ENCODE data around the gene HILPDA. TPM values are rescaled to one million over a fixed set of nuclear protein-coding genes. Genes with fewer than 3 reads are reported as not detected.

The HILPDA gene
- 24.9 TPM for total RNA-seq (ENCODE audit: unreplicated experiment)
- long read RNA-seq, transcript HILPDA-201 (2 exons, 1,349 nt): major isoform, 20 of 23 reads
- long read RNA-seq, partial matches to known transcripts: 0 of 23 reads
- long read RNA-seq, other reads (novel, unspliced or antisense): 0 of 23 reads

GRCh38 chr7:128455543-128456254 lies at the start of gene HILPDA:
HILPDA (plus strand) TSS chr7:128455878; CDS start chr7:128457269, 1,391 bp downstream.
- peaks cover 24% of the 10 kb centered on the region for H3K4me1 Mint-ChIP-seq (ENCODE audit: low read depth, unreplicated experiment)

GRCh38 chr7:128406314-128407232 lies 49.1 kb upstream of the HILPDA start:
- TF ChIP-seq CTCF (IDR thresholded peaks at IDR 0.05; ENCODE audit: partially characterized antibody, unreplicated experiment): no peak
- Mint-ChIP-seq H3K9me3 (ENCODE audit: unreplicated experiment) (peaks cover 11% of the 10 kb centered on the region), H3K4me3 (ENCODE audit: unreplicated experiment) (peak overlapping the region; percentile 74), H3K36me3 (ENCODE audit: unreplicated experiment) (no peaks in the 10 kb centered on the region), H3K27me3 (ENCODE audit: unreplicated experiment) (peaks cover 24% of the 10 kb centered on the region), H3K4me1 (ENCODE audit: low read depth, unreplicated experiment) (peaks cover 32% of the 10 kb centered on the region), H3K27ac (ENCODE audit: unreplicated experiment) (no peak overlapping the region)
- DNase-seq: no peak

More at GRCh38 chr7:128455543-128456254, at the start of gene HILPDA:
- peaks cover 6% of the 10 kb centered on the region for H3K9me3 Mint-ChIP-seq (ENCODE audit: unreplicated experiment)
- peak within 1 kb of the TSS; percentile 91 for H3K4me3 Mint-ChIP-seq (ENCODE audit: unreplicated experiment)
- DNase-seq: peak; percentile 90
- H3K36me3 Mint-ChIP-seq (ENCODE audit: unreplicated experiment): no peaks in the 10 kb centered on the region
- peak; percentile 6 for TF ChIP-seq CTCF (IDR thresholded peaks at IDR 0.05; ENCODE audit: partially characterized antibody, unreplicated experiment)
- peak within 1 kb of the TSS; percentile 93 for H3K27ac Mint-ChIP-seq (ENCODE audit: unreplicated experiment)
- H3K27me3 Mint-ChIP-seq (ENCODE audit: unreplicated experiment): peaks cover 2% of the 10 kb centered on the region

- H3K4me1 Mint-ChIP-seq (ENCODE audit: low read depth, unreplicated experiment): peaks cover 32% of the 10 kb centered on the region
- H3K4me3 Mint-ChIP-seq (ENCODE audit: unreplicated experiment): no peak overlapping the region
- TF ChIP-seq CTCF (IDR thresholded peaks at IDR 0.05; ENCODE audit: partially characterized antibody, unreplicated experiment): no peak
- H3K27ac Mint-ChIP-seq (ENCODE audit: unreplicated experiment): no peak overlapping the region
- DNase-seq: peak; percentile 40
- peaks cover 11% of the 10 kb centered on the region for H3K9me3 Mint-ChIP-seq (ENCODE audit: unreplicated experiment)
- H3K36me3 Mint-ChIP-seq (ENCODE audit: unreplicated experiment): no peaks in the 10 kb centered on the region
- H3K27me3 Mint-ChIP-seq (ENCODE audit: unreplicated experiment): peaks cover 24% of the 10 kb centered on the region
These were observed 48.5 kb upstream of the HILPDA start for GRCh38 chr7:128407233-128407589.

GRCh38 chr7:128407751-128408708 lies 47.6 kb upstream of the HILPDA start:
- TF ChIP-seq CTCF (IDR thresholded peaks at IDR 0.05; ENCODE audit: partially characterized antibody, unreplicated experiment): no peak
- Mint-ChIP-seq H3K4me3 (ENCODE audit: unreplicated experiment) (peak overlapping the region; percentile 96), H3K36me3 (ENCODE audit: unreplicated experiment) (no peaks in the 10 kb centered on the region), H3K4me1 (ENCODE audit: low read depth, unreplicated experiment) (peaks cover 27% of the 10 kb centered on the region), H3K27ac (ENCODE audit: unreplicated experiment) (peak overlapping the region; percentile 48), H3K9me3 (ENCODE audit: unreplicated experiment) (peaks cover 10% of the 10 kb centered on the region), H3K27me3 (ENCODE audit: unreplicated experiment) (peaks cover 24% of the 10 kb centered on the region)
- no peak for DNase-seq
